GM12892 (cell line): ENCODE data around the gene F2R.

Source experiments
- POLR2AphosphoS5 ChIP-seq: IDR thresholded peaks from 2 replicates; pipeline ENCODE4 v1.6.1; 2011; ENCODE audit warnings: low read depth, low read length, control low read depth
- TAF1 ChIP-seq: IDR thresholded peaks from 2 replicates; pipeline ENCODE4 v1.6.1; 2011; ENCODE audit warnings: low read depth, mild to moderate bottlenecking, control low read depth, low read length, borderline replicate concordance

GRCh38 chr5:76710991-76711390 is 4.9 kb upstream of the F2R start:
- TF ChIP-seq POLR2AphosphoS5 (no peak), TAF1 (no peak)
